ENCODE data around the gene AFTPH. TPM values are rescaled to one million over a fixed set of nuclear protein-coding genes. Genes with fewer than 3 reads are reported as not detected.

AFTPH gene
- total RNA-seq, 1 donor from 2014 or later = 22.2 TPM

Small RNA genes within 50 kb of the gene (microRNA-seq; reads per million reads assigned to microRNA genes)
- gene MIR4434 (ENCODE audit: borderline number of aligned reads) = not detected

Other genes starting within 250 kb of the AFTPH start
- gene LGALSL, start 70.2 kb upstream of the AFTPH start, total RNA-seq = 21.7 TPM
- gene SERTAD2, start 129.6 kb downstream of the AFTPH start, total RNA-seq = 19.7 TPM

All from mesenteric fat pad (tissue), 1 donor.